Activated T-helper 9 cell treated with anti-CD3 and anti-CD28 coated beads, Interleukin-2, amount 50 U/mL, for 16 hours (primary cell): Measurements from ENCODE around the gene AGFG1.

ENCODE experiments used
- DNase-seq: peaks from one replicate; pipeline ENCODE4 v3.0.0-alpha.2; 2020; ENCODE audit warnings: low read depth

The AGFG1 gene

DNA sequence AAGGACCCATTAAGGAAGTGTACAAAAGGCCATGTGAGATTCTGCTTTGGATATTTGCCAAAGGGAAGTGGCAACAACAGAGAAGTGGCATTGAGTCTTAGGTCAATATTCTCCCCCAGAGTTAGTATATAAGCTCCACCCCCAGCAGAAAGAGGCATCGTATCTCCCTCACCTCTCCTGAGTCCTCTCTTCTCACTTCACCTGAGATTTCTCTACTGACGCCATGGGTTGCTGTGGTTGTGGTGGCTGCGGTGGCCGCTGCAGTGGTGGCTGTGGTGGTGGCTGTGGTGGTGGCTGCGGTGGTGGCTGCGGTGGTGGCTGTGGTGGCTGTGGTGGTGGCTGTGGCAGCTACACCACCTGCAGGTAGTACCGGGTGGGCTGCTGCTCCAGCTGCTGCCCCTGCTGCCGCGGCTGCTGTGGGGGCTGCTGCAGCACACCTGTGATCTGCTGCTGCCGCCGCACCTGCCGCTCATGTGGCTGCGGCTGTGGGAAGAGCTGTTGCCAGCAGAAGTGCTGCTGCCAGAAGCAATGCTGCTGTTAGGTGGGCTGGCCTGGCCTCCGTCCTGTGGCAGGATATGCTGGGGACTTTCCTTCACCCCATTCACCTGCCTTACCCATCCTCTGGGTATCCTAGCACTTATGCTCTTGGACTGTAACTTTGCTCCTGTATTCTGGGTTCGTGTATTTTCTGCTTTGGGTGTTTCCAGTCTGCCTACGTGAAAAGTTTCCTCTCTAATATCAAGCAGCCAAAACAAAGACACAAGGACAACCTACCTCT, 136.8 kb downstream of the AGFG1 start:
- no peak for DNase-seq

DNA sequence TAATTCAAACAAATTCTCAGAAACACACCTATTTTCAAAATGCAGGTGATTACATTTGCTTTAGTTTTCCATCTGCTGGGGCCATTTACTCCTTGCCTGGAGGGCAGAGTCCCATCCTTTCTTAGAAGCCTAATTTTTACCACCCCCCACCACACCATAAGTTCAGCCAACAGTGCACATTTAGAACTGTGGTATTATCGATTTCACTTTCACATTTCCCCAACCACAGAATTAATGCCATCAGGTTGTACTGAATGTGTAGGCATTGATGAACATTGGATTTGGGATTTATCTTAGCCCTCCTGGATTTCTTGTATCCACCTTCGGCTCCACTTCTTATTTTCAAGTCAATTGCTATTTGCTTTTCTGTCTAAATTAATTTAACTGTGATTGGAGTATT, 138.2 kb downstream of the AGFG1 start:
- DNase-seq, result no peak
